ENCODE results near the gene RASSF5. TPM values are rescaled to one million over a fixed set of nuclear protein-coding genes. Genes with fewer than 3 reads are reported as not detected.
A peak's percentile ranks its signal among the peaks of the same experiment; 100 is the strongest.

Gene RASSF5
- total RNA-seq, 1 donor from 2014 or later, result 1.4 TPM

DNA sequence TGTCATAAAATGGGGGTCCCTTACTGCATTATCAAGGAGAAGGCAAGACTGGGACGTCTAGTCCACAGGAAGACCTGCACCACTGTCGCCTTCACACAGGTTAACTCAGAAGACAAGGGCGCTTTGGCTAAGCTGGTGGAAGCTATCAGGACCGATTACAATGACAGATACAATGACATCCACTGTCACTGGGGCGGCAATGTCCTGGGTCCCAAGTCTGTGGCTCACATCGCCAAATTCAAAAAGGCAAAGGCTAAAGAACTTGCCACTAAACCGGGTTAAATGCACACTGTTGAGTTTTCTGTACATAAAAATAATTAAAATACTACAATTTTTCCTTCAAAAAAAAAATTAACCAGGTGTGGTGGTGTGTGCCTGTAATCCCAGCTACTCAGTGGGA is 22.1 kb downstream of the RASSF5 start:
- Mint-ChIP-seq H3K4me3 (no peak overlapping the region), H3K27ac (ENCODE audit: unreplicated experiment) (no peak overlapping the region), H3K36me3 (ENCODE audit: low read depth) (no peaks in the 10 kb centered on the region), H3K27me3 (ENCODE audit: low read depth) (no peaks in the 10 kb centered on the region), H3K4me1 (peaks cover 5% of the 10 kb centered on the region), H3K9me3 (no peaks in the 10 kb centered on the region)
- TF ChIP-seq, protein P1, sequence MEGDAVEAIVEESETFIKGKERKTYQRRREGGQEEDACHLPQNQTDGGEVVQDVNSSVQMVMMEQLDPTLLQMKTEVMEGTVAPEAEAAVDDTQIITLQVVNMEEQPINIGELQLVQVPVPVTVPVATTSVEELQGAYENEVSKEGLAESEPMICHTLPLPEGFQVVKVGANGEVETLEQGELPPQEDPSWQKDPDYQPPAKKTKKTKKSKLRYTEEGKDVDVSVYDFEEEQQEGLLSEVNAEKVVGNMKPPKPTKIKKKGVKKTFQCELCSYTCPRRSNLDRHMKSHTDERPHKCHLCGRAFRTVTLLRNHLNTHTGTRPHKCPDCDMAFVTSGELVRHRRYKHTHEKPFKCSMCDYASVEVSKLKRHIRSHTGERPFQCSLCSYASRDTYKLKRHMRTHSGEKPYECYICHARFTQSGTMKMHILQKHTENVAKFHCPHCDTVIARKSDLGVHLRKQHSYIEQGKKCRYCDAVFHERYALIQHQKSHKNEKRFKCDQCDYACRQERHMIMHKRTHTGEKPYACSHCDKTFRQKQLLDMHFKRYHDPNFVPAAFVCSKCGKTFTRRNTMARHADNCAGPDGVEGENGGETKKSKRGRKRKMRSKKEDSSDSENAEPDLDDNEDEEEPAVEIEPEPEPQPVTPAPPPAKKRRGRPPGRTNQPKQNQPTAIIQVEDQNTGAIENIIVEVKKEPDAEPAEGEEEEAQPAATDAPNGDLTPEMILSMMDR (conservative IDR thresholded peaks at IDR 0.05), result no peak
- DNase-seq (ENCODE audit: low read depth, low spot score), result no peak

DNA sequence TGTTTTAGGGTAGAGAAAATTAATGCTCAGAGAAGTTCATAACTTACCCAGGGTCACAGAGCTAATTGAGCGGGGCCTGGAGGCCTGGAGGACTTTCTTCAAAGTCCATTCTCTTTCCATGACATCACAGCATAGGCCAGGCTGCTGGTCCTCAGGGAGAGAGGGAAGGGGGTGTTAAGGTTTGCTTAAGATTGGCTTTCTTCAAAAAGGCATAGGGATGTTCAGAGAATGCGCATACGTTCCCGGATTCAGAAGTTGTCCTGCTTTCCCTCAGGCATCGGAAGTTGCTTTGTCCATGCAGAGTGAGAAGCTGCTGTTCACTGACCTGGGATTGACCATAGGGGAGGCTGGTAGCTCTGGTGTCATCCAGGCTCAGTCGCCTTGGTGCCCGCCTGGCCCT is 25.0 kb downstream of the RASSF5 start:
- H3K9me3 Mint-ChIP-seq, result no peaks in the 10 kb centered on the region
- DNase-seq (ENCODE audit: low read depth, low spot score), result no peak
- H3K27me3 Mint-ChIP-seq (ENCODE audit: low read depth), result peaks cover 2% of the 10 kb centered on the region
- no peak overlapping the region for H3K4me3 Mint-ChIP-seq
- TF ChIP-seq, protein P1 (conservative IDR thresholded peaks at IDR 0.05), result no peak
- no peaks in the 10 kb centered on the region for H3K4me1 Mint-ChIP-seq
- no peak overlapping the region for H3K27ac Mint-ChIP-seq (ENCODE audit: unreplicated experiment)
- no peaks in the 10 kb centered on the region for H3K36me3 Mint-ChIP-seq (ENCODE audit: low read depth)

DNA sequence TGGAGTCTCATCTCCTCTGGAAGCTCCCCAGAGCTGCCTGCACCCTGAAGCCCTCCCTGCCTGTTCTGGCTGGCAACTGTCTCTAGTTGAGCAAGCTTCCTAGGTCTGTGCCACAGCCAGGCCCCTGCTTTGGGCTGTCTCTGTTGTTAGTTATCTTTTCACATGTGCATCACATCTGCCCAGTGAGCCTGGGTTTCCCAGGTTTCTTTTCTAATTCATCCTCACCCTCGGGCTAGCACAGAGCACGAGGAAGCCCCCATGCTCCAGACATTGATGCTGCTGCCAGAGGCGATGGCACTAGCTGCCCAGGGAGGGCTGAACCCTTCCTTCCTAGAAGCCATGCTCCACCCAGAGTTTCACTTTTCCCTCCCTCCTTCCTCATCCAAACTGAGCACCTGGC is 27.2 kb downstream of the RASSF5 start:
- peaks cover 2% of the 10 kb centered on the region for H3K27me3 Mint-ChIP-seq (ENCODE audit: low read depth)
- no peak overlapping the region for H3K27ac Mint-ChIP-seq (ENCODE audit: unreplicated experiment)
- DNase-seq (ENCODE audit: low read depth, low spot score), result no peak
- TF ChIP-seq, protein P1 (conservative IDR thresholded peaks at IDR 0.05), result no peak
- no peak overlapping the region for H3K4me3 Mint-ChIP-seq
- H3K36me3 Mint-ChIP-seq (ENCODE audit: low read depth), result no peaks in the 10 kb centered on the region
- no peaks in the 10 kb centered on the region for H3K9me3 Mint-ChIP-seq
- no peaks in the 10 kb centered on the region for H3K4me1 Mint-ChIP-seq

DNA sequence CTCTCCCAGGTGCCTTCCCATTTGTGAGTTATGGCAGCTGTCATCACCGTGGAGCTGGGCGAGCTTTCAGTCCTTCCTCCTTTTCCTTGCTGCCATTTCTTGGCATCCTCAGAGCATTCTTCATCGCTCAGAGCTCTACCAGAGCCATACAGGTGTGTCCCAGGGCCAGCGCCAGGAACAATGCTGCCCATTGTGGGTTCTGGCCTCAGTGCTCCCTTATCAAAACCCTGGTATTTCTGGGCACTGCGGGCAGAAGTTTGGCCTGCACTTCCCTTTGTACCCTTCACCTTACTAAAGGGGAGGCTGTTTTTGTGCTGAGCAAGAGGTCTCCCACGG is 28.5 kb downstream of the RASSF5 start:
- no peaks in the 10 kb centered on the region for H3K9me3 Mint-ChIP-seq
- H3K4me1 Mint-ChIP-seq, result no peaks in the 10 kb centered on the region
- TF ChIP-seq, protein P1 (conservative IDR thresholded peaks at IDR 0.05), result no peak
- DNase-seq (ENCODE audit: low read depth, low spot score), result no peak
- no peak overlapping the region for H3K4me3 Mint-ChIP-seq
- H3K36me3 Mint-ChIP-seq (ENCODE audit: low read depth), result no peaks in the 10 kb centered on the region
- H3K27ac Mint-ChIP-seq (ENCODE audit: unreplicated experiment), result no peak overlapping the region
- H3K27me3 Mint-ChIP-seq (ENCODE audit: low read depth), result peaks cover 2% of the 10 kb centered on the region

DNA sequence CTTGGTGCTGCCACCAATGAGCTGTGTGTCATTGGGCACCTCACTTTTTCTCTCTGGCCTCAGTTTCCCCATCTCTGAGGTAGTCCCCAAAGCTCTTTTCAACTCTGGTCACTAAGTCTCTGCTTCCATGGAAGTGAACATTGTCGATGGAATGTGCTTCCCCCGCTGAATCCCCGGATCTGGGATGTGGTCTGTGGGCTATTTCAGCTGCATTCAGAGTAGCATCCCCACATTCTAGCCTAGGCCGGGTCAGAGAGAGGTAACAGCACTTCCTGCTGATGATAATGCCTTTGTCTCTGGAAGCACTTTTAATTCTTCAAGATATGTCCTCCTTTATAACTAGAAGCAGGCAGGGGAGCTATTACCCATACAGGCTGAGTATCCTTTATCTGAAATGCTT is 29.8 kb downstream of the RASSF5 start:
- Mint-ChIP-seq H3K4me1 (no peaks in the 10 kb centered on the region), H3K27ac (ENCODE audit: unreplicated experiment) (peak overlapping the region; percentile 71)

More for the DNA sequence above, 29.8 kb downstream of the RASSF5 start:
- no peaks in the 10 kb centered on the region for H3K9me3 Mint-ChIP-seq
- DNase-seq (ENCODE audit: low read depth, low spot score), result no peak
- no peak overlapping the region for H3K4me3 Mint-ChIP-seq
- H3K27me3 Mint-ChIP-seq (ENCODE audit: low read depth), result peaks cover 2% of the 10 kb centered on the region
- H3K36me3 Mint-ChIP-seq (ENCODE audit: low read depth), result no peaks in the 10 kb centered on the region
- TF ChIP-seq, protein P1 (conservative IDR thresholded peaks at IDR 0.05), result no peak

Measured in neural crest cell (in vitro differentiated cells).